ENCODE results near the gene VCP.

DNA sequence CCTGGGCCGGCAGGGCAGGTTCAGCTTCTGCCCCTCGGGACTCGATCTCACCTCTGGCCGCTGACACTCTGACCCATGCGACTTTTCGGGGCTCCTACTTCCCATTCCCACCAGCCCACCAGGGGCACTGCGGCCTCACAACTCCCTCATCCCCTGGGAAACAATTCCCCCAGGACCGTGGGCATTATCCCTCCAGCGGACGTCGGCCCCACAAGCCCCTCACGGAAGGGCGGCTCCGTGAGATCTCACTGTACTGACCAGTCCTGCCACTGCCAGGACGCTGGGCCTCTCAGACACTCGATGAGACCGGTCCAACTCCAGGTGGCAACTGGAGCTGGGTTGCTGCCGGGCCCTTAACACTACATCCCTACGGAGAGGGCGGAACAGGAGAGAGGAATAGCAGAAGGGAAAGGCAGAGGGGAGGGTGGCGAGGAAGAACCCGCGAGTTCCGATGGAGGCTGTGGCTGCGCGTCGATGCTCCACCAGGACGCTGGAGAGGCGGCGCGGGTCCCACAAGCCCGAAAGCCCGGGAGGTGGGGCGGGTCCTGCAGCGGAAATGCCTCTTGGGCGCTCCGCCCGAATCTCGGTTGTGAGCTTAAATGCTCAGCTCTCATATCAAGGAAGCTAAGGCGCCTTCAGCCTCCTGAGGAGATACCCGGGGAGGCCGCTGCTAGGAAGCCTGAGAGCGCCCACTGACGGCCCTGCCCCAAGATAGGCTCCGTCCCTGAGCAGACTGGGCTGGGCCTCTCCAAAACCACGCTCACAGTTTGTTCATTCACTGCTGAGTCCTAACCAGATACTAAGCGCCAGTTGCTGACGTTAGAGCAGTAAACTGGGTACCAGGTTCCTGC is 36.3 kb downstream of the VCP start:
- TF ChIP-seq, protein P1, sequence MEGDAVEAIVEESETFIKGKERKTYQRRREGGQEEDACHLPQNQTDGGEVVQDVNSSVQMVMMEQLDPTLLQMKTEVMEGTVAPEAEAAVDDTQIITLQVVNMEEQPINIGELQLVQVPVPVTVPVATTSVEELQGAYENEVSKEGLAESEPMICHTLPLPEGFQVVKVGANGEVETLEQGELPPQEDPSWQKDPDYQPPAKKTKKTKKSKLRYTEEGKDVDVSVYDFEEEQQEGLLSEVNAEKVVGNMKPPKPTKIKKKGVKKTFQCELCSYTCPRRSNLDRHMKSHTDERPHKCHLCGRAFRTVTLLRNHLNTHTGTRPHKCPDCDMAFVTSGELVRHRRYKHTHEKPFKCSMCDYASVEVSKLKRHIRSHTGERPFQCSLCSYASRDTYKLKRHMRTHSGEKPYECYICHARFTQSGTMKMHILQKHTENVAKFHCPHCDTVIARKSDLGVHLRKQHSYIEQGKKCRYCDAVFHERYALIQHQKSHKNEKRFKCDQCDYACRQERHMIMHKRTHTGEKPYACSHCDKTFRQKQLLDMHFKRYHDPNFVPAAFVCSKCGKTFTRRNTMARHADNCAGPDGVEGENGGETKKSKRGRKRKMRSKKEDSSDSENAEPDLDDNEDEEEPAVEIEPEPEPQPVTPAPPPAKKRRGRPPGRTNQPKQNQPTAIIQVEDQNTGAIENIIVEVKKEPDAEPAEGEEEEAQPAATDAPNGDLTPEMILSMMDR (IDR thresholded peaks at IDR 0.05), result no peak
- TF ChIP-seq POLR2A (IDR thresholded peaks at IDR 0.05), result no peak
